WTC11 (cell line): ENCODE data around the gene HIPK2. TPM values are rescaled to one million over a fixed set of nuclear protein-coding genes. Genes with fewer than 3 reads are reported as not detected.

Experiments
- ATAC-seq: fragments of 200-7000 bp; cut with Tn5 transposase; 2 replicates; pipeline ENCODE4 v1.10.0; 2021; ENCODE audit warnings: mild to moderate bottlenecking, moderate library complexity
- CTCF ChIA-PET: fragments of 300-600 bp; sonication (Branson Sonifier 250); formaldehyde crosslinking; loops from one replicate; lab custom pipeline; 2021; ENCODE audit warnings: antibody characterized with exemption; lab: Charles Lee
- POLR2A ChIA-PET: fragments of 350-600 bp; sonication (Branson Sonifier 250); formaldehyde crosslinking; loops from one replicate; lab custom pipeline; 2021; ENCODE audit warnings: antibody characterized with exemption; lab: Charles Lee
- DNase-seq: peaks from one replicate; pipeline ENCODE4 v3.0.0; 2021; ENCODE audit warnings: low spot score
- H3K27ac Mint-ChIP-seq: 2 replicates; pipeline ENCODE4 v1.8.0; 2021; ENCODE audit warnings: mixed read lengths
- H3K27me3 Mint-ChIP-seq: 2 replicates; pipeline ENCODE4 v1.8.0; 2021; ENCODE audit warnings: low read depth, mild to moderate bottlenecking, moderate library complexity, mixed read lengths
- H3K36me3 Mint-ChIP-seq: 2 replicates; pipeline ENCODE4 v1.8.0; 2021; ENCODE audit warnings: mixed read lengths
- H3K4me1 Mint-ChIP-seq: 2 replicates; pipeline ENCODE4 v1.8.0; 2022; ENCODE audit warnings: mixed read lengths
- H3K4me3 Mint-ChIP-seq: 2 replicates; pipeline ENCODE4 v1.8.0; 2021; ENCODE audit warnings: mild to moderate bottlenecking, moderate library complexity, mixed read lengths
- H3K9me3 Mint-ChIP-seq: 2 replicates; pipeline ENCODE4 v1.8.0; 2021; ENCODE audit warnings: mixed read lengths
- CBFB ChIP-seq: sonication (generic); formaldehyde crosslinking; IDR thresholded peaks from 2 replicates; pipeline ENCODE4 v1.8.1; 2022; ENCODE audit warnings: mild to moderate bottlenecking, low read depth, missing genetic modification reagents
- E2F5 ChIP-seq: sonication (generic); formaldehyde crosslinking; IDR thresholded peaks from 2 replicates; pipeline ENCODE4 v1.8.1; 2022; ENCODE audit warnings: mild to moderate bottlenecking, moderate library complexity, missing genetic modification reagents
- EMX1 ChIP-seq: fragments of 250-450 bp; sonication (Bioruptor Pico); IDR thresholded peaks from 2 replicates; pipeline ENCODE4 v1.8.0; 2021; ENCODE audit warnings: mild to moderate bottlenecking
- FOXK1 ChIP-seq: sonication (generic); formaldehyde crosslinking; IDR thresholded peaks from 2 replicates; pipeline ENCODE4 v1.8.0; 2022; ENCODE audit warnings: mild to moderate bottlenecking, moderate library complexity, missing genetic modification reagents
- JAZF1 ChIP-seq: fragments of 250-450 bp; sonication (Bioruptor Pico); IDR thresholded peaks from 2 replicates; pipeline ENCODE4 v1.9.0; 2021; ENCODE audit warnings: moderate library complexity, mild to moderate bottlenecking, inconsistent platforms
- PRRX2 ChIP-seq: fragments of 250-450 bp; sonication (Bioruptor Pico); IDR thresholded peaks from 2 replicates; pipeline ENCODE4 v1.8.0; 2021; ENCODE audit warnings: mild to moderate bottlenecking
- SOX15 ChIP-seq: fragments of 250-450 bp; sonication (Bioruptor Pico); IDR thresholded peaks from 2 replicates; pipeline ENCODE4 v1.9.0; 2021; ENCODE audit warnings: mild to moderate bottlenecking
- SP1 ChIP-seq: sonication (generic); formaldehyde crosslinking; conservative IDR thresholded peaks from 2 replicates; pipeline ENCODE4 v1.8.1; 2022; ENCODE audit warnings: missing genetic modification reagents
- TP53 ChIP-seq: sonication (generic); formaldehyde crosslinking; IDR thresholded peaks from 2 replicates; pipeline ENCODE4 v1.8.1; 2023; ENCODE audit warnings: mild to moderate bottlenecking, missing genetic modification reagents
- USF2 ChIP-seq: sonication (generic); formaldehyde crosslinking; IDR thresholded peaks from 2 replicates; pipeline ENCODE4 v1.8.1; 2023; ENCODE audit warnings: mild to moderate bottlenecking, missing genetic modification reagents, moderate library complexity
- ZBTB43 ChIP-seq: sonication (generic); formaldehyde crosslinking; IDR thresholded peaks from 2 replicates; pipeline ENCODE4 v1.8.1; 2023; ENCODE audit warnings: mild to moderate bottlenecking, missing genetic modification reagents
- ZNF121 ChIP-seq: sonication (generic); formaldehyde crosslinking; IDR thresholded peaks from 2 replicates; pipeline ENCODE4 v1.8.0; 2023; ENCODE audit warnings: missing genetic modification reagents
- ZNF219 ChIP-seq: sonication (generic); formaldehyde crosslinking; IDR thresholded peaks from 2 replicates; pipeline ENCODE4 v1.8.0; 2023; ENCODE audit warnings: missing genetic modification reagents, mild to moderate bottlenecking, borderline replicate concordance
- ZNF232 ChIP-seq: sonication (generic); formaldehyde crosslinking; IDR thresholded peaks from 2 replicates; pipeline ENCODE4 v1.8.0; 2022; ENCODE audit warnings: mild to moderate bottlenecking, missing genetic modification reagents
- total RNA-seq: library from RNA; stranded (reverse); gene quantifications from 3 replicates; pipeline ENCODE4 v1.2.3, GENCODE V29; 2021
- TF ChIP-seq, protein P1 (sequence below): sonication (generic); formaldehyde crosslinking; IDR thresholded peaks from 2 replicates; pipeline ENCODE4 v1.8.1; 2022; ENCODE audit warnings: low read depth, missing genetic modification reagents, borderline replicate concordance
- TF ChIP-seq, protein P2 (sequence below): sonication (generic); formaldehyde crosslinking; IDR thresholded peaks from 2 replicates; pipeline ENCODE4 v1.8.0; 2022; ENCODE audit warnings: missing genetic modification reagents

The HIPK2 gene
- total RNA-seq, 1 experiment from 2014 or later: 25.3 TPM

GRCh38 chr7:139651308-139651707, 126.5 kb downstream of the HIPK2 start:
- ChIA-PET CTCF (interaction anchor here (1.0 to 1.1 kb wide), 2 partner anchors 31 to 49 kb away, joined by 3 to 4 read pairs; no protein-coding TSS in a partner anchor), POLR2A (no interaction called here)
- Mint-ChIP-seq H3K4me1 (peaks cover 36% of the 10 kb centered on the region), H3K27me3 (no peaks in the 10 kb centered on the region), H3K4me3 (no peak overlapping the region), H3K27ac (no peak overlapping the region), H3K9me3 (no peaks in the 10 kb centered on the region), H3K36me3 (no peaks in the 10 kb centered on the region)
- no peak for ATAC-seq
- TF ChIP-seq USF2 (no peak), CBFB (CRISPR knock-in tag) (no peak), SOX15 (CRISPR knock-in tag) (no peak), FOXK1 (CRISPR knock-in tag) (no peak)
- DNase-seq: no peak

- Mint-ChIP-seq H3K4me3 (no peak overlapping the region), H3K27me3 (no peaks in the 10 kb centered on the region), H3K4me1 (peaks cover 36% of the 10 kb centered on the region), H3K36me3 (no peaks in the 10 kb centered on the region), H3K9me3 (no peaks in the 10 kb centered on the region), H3K27ac (peak overlapping the region; percentile 35; the same call in 1 of the 2 replicates)
- ChIA-PET CTCF (interaction anchor here (0.7 to 1.1 kb wide), 3 partner anchors 30 to 322 kb away, joined by 3 to 4 read pairs (median 3); no protein-coding TSS in a partner anchor), POLR2A (no interaction called here)
- ATAC-seq: no peak
- TF ChIP-seq ZNF121 (no peak), EMX1 (CRISPR knock-in tag) (no peak), ZNF219 (CRISPR knock-in tag) (no peak), E2F5 (CRISPR knock-in tag) (no peak), PRRX2 (no peak)
- TF ChIP-seq, protein P1, sequence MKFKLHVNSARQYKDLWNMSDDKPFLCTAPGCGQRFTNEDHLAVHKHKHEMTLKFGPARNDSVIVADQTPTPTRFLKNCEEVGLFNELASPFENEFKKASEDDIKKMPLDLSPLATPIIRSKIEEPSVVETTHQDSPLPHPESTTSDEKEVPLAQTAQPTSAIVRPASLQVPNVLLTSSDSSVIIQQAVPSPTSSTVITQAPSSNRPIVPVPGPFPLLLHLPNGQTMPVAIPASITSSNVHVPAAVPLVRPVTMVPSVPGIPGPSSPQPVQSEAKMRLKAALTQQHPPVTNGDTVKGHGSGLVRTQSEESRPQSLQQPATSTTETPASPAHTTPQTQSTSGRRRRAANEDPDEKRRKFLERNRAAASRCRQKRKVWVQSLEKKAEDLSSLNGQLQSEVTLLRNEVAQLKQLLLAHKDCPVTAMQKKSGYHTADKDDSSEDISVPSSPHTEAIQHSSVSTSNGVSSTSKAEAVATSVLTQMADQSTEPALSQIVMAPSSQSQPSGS (CRISPR knock-in tag): no peak
- DNase-seq: no peak
Measured at GRCh38 chr7:139650429-139651100, 127.2 kb downstream of the HIPK2 start.

DNA sequence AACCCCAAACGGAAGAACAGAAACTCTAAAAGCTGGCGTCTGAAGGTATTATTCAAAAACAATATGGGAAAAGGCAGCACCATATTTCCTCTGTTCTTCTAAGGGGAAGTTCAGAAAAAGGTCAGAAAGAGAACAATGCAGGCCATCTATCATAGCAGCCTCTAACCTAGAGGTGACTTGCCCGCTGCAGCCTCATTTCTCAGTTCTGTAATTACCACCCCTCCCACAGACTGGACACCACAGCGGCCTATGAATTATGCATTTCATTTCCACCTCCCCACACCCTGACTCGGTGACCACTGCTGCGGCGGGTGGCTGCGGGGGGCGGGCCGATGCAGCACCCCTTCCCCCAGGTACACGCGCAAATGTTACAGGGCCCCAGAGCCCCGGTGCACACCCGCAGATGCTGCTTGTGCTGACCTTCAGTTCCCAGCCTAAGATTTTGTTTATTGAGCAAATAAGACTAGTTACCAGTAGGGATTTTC, 128.8 kb downstream of the HIPK2 start:
- DNase-seq (no peak), ATAC-seq (no peak)
- Mint-ChIP-seq H3K4me3 (no peak overlapping the region), H3K36me3 (no peaks in the 10 kb centered on the region), H3K9me3 (no peaks in the 10 kb centered on the region), H3K27ac (no peak overlapping the region), H3K4me1 (peaks cover 42% of the 10 kb centered on the region), H3K27me3 (no peaks in the 10 kb centered on the region)
- ChIA-PET POLR2A (no interaction called here), CTCF (interaction anchor here (1.0 to 4.2 kb wide), 5 partner anchors 25 to 357 kb away, joined by 3 to 29 read pairs (median 9); no protein-coding TSS in a partner anchor)
- no peak for TF ChIP-seq JAZF1 (CRISPR knock-in tag)
- no peak for TF ChIP-seq SOX15 (CRISPR knock-in tag)
- TF ChIP-seq, protein P2, sequence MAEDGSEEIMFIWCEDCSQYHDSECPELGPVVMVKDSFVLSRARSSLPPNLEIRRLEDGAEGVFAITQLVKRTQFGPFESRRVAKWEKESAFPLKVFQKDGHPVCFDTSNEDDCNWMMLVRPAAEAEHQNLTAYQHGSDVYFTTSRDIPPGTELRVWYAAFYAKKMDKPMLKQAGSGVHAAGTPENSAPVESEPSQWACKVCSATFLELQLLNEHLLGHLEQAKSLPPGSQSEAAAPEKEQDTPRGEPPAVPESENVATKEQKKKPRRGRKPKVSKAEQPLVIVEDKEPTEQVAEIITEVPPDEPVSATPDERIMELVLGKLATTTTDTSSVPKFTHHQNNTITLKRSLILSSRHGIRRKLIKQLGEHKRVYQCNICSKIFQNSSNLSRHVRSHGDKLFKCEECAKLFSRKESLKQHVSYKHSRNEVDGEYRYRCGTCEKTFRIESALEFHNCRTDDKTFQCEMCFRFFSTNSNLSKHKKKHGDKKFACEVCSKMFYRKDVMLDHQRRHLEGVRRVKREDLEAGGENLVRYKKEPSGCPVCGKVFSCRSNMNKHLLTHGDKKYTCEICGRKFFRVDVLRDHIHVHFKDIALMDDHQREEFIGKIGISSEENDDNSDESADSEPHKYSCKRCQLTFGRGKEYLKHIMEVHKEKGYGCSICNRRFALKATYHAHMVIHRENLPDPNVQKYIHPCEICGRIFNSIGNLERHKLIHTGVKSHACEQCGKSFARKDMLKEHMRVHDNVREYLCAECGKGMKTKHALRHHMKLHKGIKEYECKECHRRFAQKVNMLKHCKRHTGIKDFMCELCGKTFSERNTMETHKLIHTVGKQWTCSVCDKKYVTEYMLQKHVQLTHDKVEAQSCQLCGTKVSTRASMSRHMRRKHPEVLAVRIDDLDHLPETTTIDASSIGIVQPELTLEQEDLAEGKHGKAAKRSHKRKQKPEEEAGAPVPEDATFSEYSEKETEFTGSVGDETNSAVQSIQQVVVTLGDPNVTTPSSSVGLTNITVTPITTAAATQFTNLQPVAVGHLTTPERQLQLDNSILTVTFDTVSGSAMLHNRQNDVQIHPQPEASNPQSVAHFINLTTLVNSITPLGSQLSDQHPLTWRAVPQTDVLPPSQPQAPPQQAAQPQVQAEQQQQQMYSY (CRISPR knock-in tag): no peak
- TF ChIP-seq SP1 (CRISPR knock-in tag): no peak
- TF ChIP-seq USF2: no peak
- TF ChIP-seq ZNF232: no peak
- TF ChIP-seq TP53 (CRISPR knock-in tag): no peak
- no peak for TF ChIP-seq ZBTB43 (CRISPR knock-in tag)
- TF ChIP-seq EMX1 (CRISPR knock-in tag): no peak
